ENCODE results near the gene RBM39.

Gene RBM39

GRCh38 chr20:35664466-35665206 lies 77.4 kb downstream of the RBM39 start, which contains the start of the genes CPNE1 and RBM12:
CPNE1 (minus strand) TSS chr20:35664900; CDS start chr20:35632923, 31,977 bp downstream.
RBM12 (minus strand) TSS chr20:35664900; CDS start chr20:35655322, 9,578 bp downstream.
- ChIA-PET POLR2A (interaction anchor here (0.5 to 1.7 kb wide), 5 partner anchors 45 to 289 kb away, joined by 4 to 14 read pairs (median 8); no protein-coding TSS in a partner anchor), CTCF (interaction anchor here (0.8 to 1.7 kb wide), 5 partner anchors 45 to 289 kb away, joined by 3 to 7 read pairs (median 4); partner anchors contain the start of genes SCAND1 and SPAG4)
- peak; percentile 99 for DNase-seq (ENCODE audit: extremely low spot score)
- no peak for TF ChIP-seq CTCF (IDR thresholded peaks at IDR 0.05; ENCODE audit: control extremely low read depth, extremely low read depth, low read depth, missing control alignments)

DNA sequence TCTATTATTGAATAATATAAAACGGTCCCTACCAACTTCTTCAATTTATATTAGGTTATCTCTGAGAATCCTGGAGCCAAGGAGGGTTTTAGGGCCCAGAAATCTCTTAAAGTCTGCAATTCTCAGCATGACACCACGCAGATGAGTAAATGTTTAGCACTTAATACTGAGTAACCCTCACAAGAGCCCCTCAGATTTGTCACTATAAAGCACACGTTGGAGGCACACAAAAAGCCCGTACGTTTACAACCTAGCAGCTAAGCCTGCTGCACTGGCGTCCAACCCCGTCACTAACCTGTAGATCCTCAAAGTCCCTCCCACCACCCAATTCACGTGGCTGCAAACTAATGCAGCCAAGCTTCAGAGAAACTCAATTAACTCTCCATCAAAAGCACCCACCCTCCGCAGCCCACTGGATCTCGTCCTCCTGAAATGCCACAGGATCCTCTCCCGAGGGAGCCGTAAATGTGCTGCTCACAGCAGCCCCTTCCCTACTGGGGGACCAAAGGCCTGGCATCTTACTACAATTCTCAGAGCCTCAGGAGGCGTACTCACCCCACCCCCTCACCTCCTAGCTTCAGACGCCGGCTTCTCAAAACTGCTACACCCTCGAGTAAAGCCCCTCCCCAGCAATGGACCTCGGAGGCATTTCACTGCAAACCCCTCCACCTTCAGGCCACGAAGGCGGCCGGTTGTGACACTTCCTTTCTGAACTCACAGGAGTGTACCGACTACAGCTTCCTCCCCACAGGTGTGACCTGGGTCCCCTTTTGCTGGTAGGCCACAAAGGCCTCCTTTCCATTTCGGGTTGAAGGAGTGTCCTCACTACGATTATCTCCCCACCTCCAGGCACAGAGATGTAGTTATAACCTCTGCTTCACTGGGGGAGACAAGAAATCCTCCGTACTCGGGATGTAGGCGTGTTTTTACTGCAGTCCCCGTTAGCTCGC lies 78.3 kb downstream of the RBM39 start:
- ChIA-PET CTCF (interaction anchor here (0.8 to 1.7 kb wide), 5 partner anchors 44 to 290 kb away, joined by 3 to 7 read pairs (median 4); partner anchors contain the start of genes SCAND1 and SPAG4), POLR2A (interaction anchor here (0.5 to 1.7 kb wide), 5 partner anchors 18 to 290 kb away, joined by 3 to 14 read pairs (median 7); no protein-coding TSS in a partner anchor)
- TF ChIP-seq CTCF (IDR thresholded peaks at IDR 0.05; ENCODE audit: control extremely low read depth, extremely low read depth, low read depth, missing control alignments): no peak
- peak; percentile 48 for DNase-seq (ENCODE audit: extremely low spot score)

DNA sequence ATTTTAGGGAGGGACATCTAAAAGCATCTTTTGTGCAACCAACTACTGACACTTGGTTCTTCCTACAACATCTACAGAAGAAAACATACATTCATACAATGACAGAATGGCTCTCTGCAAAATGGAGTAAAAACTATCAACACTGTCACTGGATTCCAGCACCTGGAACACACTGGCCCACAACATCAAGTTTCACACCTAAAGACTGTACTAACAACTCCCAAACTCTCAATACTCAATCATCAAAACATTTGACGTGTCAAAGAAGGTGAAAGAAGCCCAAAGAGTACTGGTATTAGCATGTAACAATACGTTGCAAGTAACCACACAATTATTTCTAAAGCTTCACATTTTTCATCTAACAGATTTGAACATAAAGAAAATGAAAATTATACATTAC lies 79.5 kb downstream of the RBM39 start:
- ChIA-PET CTCF (no interaction called here), POLR2A (no interaction called here)
- no peak for TF ChIP-seq CTCF (IDR thresholded peaks at IDR 0.05; ENCODE audit: control extremely low read depth, extremely low read depth, low read depth, missing control alignments)
- DNase-seq (ENCODE audit: extremely low spot score): no peak

DNA sequence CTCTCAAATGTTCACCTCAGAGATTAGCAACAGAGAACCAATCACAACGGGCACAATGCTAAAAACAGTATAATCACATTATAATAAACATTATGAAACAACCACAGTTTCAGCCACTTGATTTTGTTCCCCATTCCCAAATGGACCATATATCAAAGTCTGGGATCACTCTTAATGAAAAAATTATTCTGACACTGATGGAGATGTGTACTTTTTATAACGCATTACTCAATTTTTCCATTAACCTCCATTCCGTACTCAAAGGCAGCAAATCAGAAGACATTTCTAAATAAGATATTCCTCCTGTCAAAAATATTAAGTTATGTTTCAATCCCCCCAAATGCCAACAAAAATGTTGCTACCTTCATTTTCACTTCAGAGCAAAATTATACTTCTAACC lies 80.2 kb downstream of the RBM39 start:
- CTCF ChIA-PET: interaction anchor here (1.3 kb wide), 1 partner anchor 33 kb away, joined by 3 read pairs; no protein-coding TSS in a partner anchor
- no peak for TF ChIP-seq CTCF (IDR thresholded peaks at IDR 0.05; ENCODE audit: control extremely low read depth, extremely low read depth, low read depth, missing control alignments)
- DNase-seq (ENCODE audit: extremely low spot score): no peak
- POLR2A ChIA-PET: no interaction called here

DNA sequence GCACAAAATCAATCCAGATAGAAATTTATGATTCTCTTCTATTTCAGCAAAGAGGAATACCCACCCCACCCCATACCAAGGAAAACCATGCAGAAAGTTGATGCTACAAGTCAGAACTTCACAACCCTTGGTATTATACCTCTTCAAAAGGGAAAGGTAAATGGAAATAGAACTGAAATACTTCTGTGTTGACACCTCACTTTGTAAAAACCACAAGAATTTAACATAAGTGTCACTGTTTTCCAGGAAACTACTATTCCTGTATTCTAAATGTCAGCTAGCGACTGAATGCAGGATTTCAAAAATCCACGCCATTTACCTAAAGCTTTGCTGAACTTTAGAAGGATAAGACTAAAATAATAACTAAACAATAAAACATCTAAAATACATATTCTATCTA lies 81.0 kb downstream of the RBM39 start:
- ChIA-PET POLR2A (interaction anchor here (0.6 kb wide), 2 partner anchors 15 to 235 kb away, joined by 3 to 7 read pairs; no protein-coding TSS in a partner anchor), CTCF (interaction anchor here (1.3 to 4.8 kb wide), 2 partner anchors 32 to 42 kb away, joined by 3 to 25 read pairs; no protein-coding TSS in a partner anchor)
- TF ChIP-seq CTCF (IDR thresholded peaks at IDR 0.05; ENCODE audit: control extremely low read depth, extremely low read depth, low read depth, missing control alignments): no peak
- no peak for DNase-seq (ENCODE audit: extremely low spot score)

All from GM10248 (cell line).